ENCODE data around the gene CWH43. TPM values are rescaled to one million over a fixed set of nuclear protein-coding genes. Genes with fewer than 3 reads are reported as not detected.
A peak's percentile ranks its signal among the peaks of the same experiment; 100 is the strongest.
"Not testable (repeated sequence)": the region's sequence is repeated elsewhere in the genome, so short reads cannot be mapped to it uniquely, and the experiment has no call there.

CWH43 gene
- total RNA-seq, 2 experiments from 2014 or later: not detected

GRCh38 chr4:49092608-49093135, 106.6 kb downstream of the CWH43 start:
- DNase-seq; H3K27ac Mint-ChIP-seq; H3K4me3 Mint-ChIP-seq; H3K4me1 Mint-ChIP-seq; H3K27me3 Mint-ChIP-seq; ATAC-seq (ENCODE audit: low read depth); POLR2A ChIA-PET: not testable (repeated sequence)
- peaks cover 35% of the 10 kb centered on the region for H3K36me3 Mint-ChIP-seq
- peaks cover 38% of the 10 kb centered on the region for H3K9me3 Mint-ChIP-seq

GRCh38 chr4:49096215-49096614, 110.1 kb downstream of the CWH43 start:
- ATAC-seq (ENCODE audit: low read depth); H3K4me3 Mint-ChIP-seq; H3K27me3 Mint-ChIP-seq; DNase-seq; H3K27ac Mint-ChIP-seq; H3K4me1 Mint-ChIP-seq; POLR2A ChIA-PET: not testable (repeated sequence)
- peaks cover 63% of the 10 kb centered on the region for H3K9me3 Mint-ChIP-seq
- peaks cover 60% of the 10 kb centered on the region for H3K36me3 Mint-ChIP-seq

DNA sequence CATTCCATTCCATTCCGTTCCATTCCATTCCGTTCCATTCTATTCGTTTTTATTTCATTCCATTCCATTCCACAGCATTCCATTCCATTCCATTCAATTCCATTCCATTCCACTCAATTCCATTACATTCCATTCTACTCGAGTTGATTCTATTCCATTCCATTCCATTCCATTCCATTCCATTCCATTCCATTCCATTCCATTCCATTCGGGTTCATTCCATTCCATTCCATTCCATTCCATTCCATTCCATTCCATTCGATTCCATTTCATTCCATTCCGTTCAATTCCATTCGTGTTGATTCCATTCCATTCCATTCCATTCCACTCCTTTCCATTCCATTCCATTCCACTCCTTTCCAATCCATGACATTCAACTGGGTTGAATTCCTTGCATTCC, 110.6 kb downstream of the CWH43 start:
- peak; percentile 56 for ATAC-seq (ENCODE audit: low read depth)
- Mint-ChIP-seq H3K9me3 (peaks cover 62% of the 10 kb centered on the region), H3K36me3 (peaks cover 59% of the 10 kb centered on the region)
- H3K4me1 Mint-ChIP-seq, DNase-seq, H3K27me3 Mint-ChIP-seq, H3K27ac Mint-ChIP-seq, POLR2A ChIA-PET, H3K4me3 Mint-ChIP-seq: not testable (repeated sequence)

- ATAC-seq (ENCODE audit: low read depth); H3K27me3 Mint-ChIP-seq; H3K4me3 Mint-ChIP-seq; POLR2A ChIA-PET; H3K27ac Mint-ChIP-seq; DNase-seq; H3K4me1 Mint-ChIP-seq: not testable (repeated sequence)
- Mint-ChIP-seq H3K9me3 (peaks cover 58% of the 10 kb centered on the region), H3K36me3 (peaks cover 54% of the 10 kb centered on the region)
Measured at GRCh38 chr4:49097071-49097470, 111.0 kb downstream of the CWH43 start.

- H3K27ac Mint-ChIP-seq, H3K4me1 Mint-ChIP-seq, POLR2A ChIA-PET: not testable (repeated sequence)
Measured at GRCh38 chr4:49097505-49097904, 111.4 kb downstream of the CWH43 start.

DNA sequence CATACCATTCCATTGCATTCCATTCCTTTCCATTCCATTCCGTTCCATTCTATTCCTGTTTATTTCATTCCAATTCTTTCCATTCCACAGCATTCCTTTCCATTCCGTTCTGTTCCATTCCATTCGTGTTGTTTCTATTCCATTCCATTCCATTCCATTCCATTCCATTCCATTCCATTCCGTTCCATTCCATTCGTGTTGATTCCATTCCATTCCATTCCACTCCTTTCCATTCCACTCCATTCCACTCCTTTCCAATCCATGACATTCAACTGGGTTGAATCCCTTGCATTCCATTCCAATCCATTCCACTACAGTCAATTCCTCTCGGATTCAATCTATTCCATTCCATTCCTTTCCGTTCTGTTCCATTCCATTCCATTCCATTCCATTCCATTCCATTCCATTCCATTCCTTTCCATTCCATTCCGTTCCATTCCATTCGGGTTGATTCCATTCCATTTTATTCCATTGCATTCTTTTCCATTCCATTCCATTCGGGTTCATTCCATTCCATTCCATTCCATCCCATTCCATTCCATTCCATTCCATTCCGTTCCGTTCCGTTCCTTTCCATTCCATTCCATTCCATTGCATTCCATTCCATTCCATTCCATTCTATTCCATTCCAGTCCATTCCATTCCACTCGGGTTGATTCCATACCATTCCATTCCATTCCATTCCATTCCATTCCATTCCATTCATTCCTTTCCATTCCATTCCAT, 112.1 kb downstream of the CWH43 start:
- Mint-ChIP-seq H3K9me3 (peaks cover 58% of the 10 kb centered on the region), H3K36me3 (peaks cover 56% of the 10 kb centered on the region)
- not testable (repeated sequence) for H3K4me1 Mint-ChIP-seq

More at GRCh38 chr4:49097505-49097904, 111.4 kb downstream of the CWH43 start:
- Mint-ChIP-seq H3K9me3 (peaks cover 57% of the 10 kb centered on the region), H3K36me3 (peaks cover 55% of the 10 kb centered on the region)
- H3K4me3 Mint-ChIP-seq; ATAC-seq (ENCODE audit: low read depth); DNase-seq; H3K27me3 Mint-ChIP-seq: not testable (repeated sequence)

DNA sequence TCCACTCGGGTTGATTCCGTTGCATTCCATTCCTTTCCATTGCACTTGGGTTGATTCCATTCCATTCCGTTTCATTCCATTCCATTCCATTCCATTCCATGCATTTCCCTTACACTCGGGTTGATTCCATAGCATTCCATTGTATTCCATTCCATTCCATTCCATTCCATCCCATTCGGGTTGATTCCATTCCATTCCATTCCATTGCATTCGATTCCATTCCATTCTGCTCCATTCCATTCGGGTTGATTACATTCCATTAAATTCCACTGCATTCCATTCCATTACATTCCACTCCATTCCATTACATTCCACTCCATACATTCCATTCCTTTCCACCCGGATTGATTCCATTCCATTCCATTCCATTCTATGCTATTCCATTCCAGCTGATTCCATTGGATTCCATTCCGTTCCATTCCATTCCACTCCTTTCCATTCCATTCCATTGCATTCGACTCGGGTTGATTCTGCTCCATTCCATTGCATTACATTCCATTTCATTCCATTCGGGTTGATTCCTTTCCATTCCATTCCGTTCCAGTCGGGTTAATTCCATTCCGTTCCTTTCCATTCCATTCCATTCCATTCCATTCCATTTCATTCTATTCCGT, 113.9 kb downstream of the CWH43 start:
- ATAC-seq (ENCODE audit: low read depth); H3K27me3 Mint-ChIP-seq; H3K27ac Mint-ChIP-seq; H3K4me3 Mint-ChIP-seq; DNase-seq; POLR2A ChIA-PET; H3K4me1 Mint-ChIP-seq: not testable (repeated sequence)
- peaks cover 71% of the 10 kb centered on the region for H3K9me3 Mint-ChIP-seq
- H3K36me3 Mint-ChIP-seq: peaks cover 70% of the 10 kb centered on the region

More for the DNA sequence above, 112.1 kb downstream of the CWH43 start:
- H3K27ac Mint-ChIP-seq; DNase-seq; ATAC-seq (ENCODE audit: low read depth); POLR2A ChIA-PET; H3K27me3 Mint-ChIP-seq; H3K4me3 Mint-ChIP-seq: not testable (repeated sequence)

DNA sequence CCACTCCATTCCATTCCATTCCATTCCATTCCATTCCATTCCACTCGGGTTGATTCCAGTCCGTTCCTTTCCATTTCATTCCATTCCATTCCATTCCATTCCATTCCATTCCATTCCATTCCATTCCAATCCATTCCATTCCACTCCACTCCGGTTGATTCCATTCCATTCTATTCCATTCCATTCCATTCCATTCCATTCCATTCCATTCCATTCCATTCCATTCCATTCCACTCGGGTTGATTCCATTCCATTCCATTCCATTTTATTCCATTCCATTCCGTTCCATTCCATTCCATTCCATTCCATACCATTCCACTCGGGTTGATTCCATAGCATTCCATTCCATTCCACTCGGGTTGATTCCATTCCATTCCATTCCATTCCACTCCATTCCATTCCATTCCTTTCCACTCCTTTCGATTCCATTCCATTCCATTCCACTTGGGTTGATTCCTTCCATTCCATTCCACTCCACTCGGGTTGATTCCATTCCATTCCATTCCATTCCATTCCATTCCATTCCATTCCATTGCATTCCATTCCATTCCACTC, 116.3 kb downstream of the CWH43 start:
- H3K27me3 Mint-ChIP-seq, POLR2A ChIA-PET, H3K4me1 Mint-ChIP-seq, H3K4me3 Mint-ChIP-seq, DNase-seq: not testable (repeated sequence)
- Mint-ChIP-seq H3K36me3 (peaks cover 77% of the 10 kb centered on the region), H3K9me3 (peaks cover 76% of the 10 kb centered on the region), H3K27ac (peak overlapping the region; percentile 5)
- ATAC-seq (ENCODE audit: low read depth): peak; percentile 17

DNA sequence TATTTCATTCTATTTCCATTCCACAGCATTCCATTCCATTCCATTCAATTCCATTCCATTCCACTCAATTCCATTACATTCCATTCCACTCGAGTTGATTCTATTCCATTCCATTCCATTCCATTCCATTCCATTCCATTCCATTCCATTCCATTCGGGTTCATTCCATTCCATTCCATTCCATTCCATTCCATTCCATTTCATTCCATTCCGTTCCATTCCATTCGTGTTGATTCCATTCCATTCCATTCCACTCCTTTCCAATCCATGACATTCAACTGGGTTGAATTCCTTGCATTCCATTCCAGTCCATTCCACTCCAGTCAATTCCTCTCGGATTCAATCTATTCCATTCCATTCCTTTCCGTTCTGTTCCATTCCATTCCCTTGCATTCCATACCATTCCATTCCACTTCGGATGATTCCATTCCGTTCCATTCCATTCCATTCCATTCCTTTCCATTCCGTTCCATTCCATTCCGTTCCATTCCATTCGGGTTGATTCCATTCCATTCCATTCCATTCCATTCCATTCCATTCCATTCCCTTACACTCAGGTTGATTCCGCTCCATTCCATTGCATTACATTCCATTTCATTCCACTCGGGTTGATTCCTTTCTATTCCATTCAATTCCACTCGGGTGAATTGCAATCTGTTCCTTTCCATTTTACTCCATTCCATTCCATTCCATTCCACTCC, 117.5 kb downstream of the CWH43 start:
- H3K9me3 Mint-ChIP-seq: peaks cover 74% of the 10 kb centered on the region
- H3K27ac Mint-ChIP-seq; DNase-seq; H3K4me1 Mint-ChIP-seq; POLR2A ChIA-PET; H3K4me3 Mint-ChIP-seq; H3K27me3 Mint-ChIP-seq; ATAC-seq (ENCODE audit: low read depth): not testable (repeated sequence)
- peaks cover 76% of the 10 kb centered on the region for H3K36me3 Mint-ChIP-seq

DNA sequence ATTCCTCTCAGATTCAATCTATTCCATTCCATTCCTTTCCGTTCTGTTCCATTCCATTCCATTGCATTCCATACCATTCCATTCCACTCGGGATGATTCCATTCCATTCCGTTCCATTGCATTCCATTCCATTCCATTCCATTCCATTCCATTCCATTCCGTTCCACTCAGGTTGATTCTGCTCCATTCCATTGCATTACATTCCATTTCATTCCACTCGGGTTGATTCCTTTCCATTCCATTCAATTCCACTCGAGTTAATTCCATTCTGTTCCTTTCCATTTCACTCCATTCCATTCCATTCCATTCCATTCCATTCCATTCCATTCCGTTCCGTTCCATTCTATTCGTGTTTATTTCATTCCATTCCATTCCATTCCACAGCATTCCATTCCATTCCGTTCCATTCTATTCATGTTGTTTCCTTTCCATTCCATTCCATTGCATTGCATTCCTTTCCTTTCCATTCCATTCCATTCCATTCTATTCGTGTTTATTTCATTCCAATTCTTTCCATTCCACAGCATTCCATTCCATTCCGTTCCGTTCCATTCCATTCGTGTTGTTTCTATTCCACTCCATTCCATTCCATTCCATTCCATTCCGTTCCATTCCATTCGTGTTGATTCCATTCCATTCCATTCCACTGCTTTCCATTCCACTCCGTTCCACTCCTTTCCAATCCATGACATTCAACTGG, 118.3 kb downstream of the CWH43 start:
- DNase-seq; POLR2A ChIA-PET; H3K27ac Mint-ChIP-seq; H3K4me3 Mint-ChIP-seq; H3K4me1 Mint-ChIP-seq; H3K27me3 Mint-ChIP-seq; ATAC-seq (ENCODE audit: low read depth): not testable (repeated sequence)
- H3K36me3 Mint-ChIP-seq: peaks cover 70% of the 10 kb centered on the region
- peaks cover 69% of the 10 kb centered on the region for H3K9me3 Mint-ChIP-seq

DNA sequence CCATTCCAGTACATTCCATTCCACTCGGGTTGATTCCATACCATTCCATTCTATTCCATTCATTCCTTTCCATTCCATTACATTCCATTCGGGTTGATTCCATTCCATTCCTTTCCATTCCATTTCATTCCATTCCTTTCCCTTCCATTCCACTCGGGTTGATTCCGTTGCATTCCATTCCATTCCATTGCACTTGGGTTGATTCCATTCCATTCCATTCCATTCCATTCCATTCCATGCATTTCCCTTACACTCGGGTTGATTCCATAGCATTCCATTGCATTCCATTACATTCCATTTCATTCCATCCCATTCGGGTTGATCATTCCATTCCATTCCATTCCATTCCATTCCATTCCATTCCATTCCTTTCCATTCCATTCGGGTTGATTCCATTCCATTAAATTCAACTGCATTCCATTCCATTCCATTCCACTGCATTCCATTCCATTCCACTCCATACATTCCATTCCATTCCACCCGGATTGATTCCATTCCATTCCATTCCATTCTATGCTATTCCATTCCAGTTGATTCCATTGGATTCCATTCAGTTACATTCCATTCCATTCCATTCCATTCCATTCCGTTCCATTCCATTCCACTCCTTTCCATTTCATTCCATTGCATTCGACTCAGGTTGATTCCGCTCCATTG, 119.3 kb downstream of the CWH43 start:
- DNase-seq; POLR2A ChIA-PET; H3K4me1 Mint-ChIP-seq; H3K27me3 Mint-ChIP-seq; H3K4me3 Mint-ChIP-seq; ATAC-seq (ENCODE audit: low read depth): not testable (repeated sequence)
- H3K9me3 Mint-ChIP-seq: peaks cover 68% of the 10 kb centered on the region
- H3K27ac Mint-ChIP-seq: peak overlapping the region; percentile 3
- peaks cover 69% of the 10 kb centered on the region for H3K36me3 Mint-ChIP-seq

DNA sequence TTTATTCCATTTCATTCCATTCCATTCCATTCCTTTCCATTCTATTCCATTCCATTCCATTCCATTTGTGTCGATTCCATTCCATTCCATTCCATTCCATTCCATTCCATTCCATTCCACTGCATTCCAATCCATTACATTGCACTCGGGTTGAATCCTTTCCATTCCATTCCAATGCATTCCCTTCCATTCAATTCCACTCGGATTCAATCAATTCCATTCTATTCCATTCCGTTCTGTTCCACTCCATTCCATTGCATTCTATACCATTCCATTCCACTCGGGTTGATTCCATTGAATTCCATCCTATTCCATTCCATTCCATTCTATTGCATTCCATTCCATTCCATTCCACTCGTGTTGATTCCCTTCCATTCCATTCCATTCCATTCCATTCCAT, 121.2 kb downstream of the CWH43 start:
- not testable (repeated sequence) for DNase-seq, H3K4me3 Mint-ChIP-seq

More for the DNA sequence above, 121.2 kb downstream of the CWH43 start:
- ATAC-seq (ENCODE audit: low read depth); H3K27ac Mint-ChIP-seq; H3K27me3 Mint-ChIP-seq; H3K4me1 Mint-ChIP-seq; POLR2A ChIA-PET: not testable (repeated sequence)
- H3K9me3 Mint-ChIP-seq: peaks cover 75% of the 10 kb centered on the region
- H3K36me3 Mint-ChIP-seq: peaks cover 77% of the 10 kb centered on the region

Measured in activated naive CD8-positive, alpha-beta T cell treated with anti-CD3 and anti-CD28 coated beads, Interleukin-2, amount 10 ng/mL, durations not matched to agents 7 days and 5 days (primary cell).